GM21447 (cell line): ENCODE results near the gene ZNF282.
"Not testable (repeated sequence)": the region's sequence is repeated elsewhere in the genome, so short reads cannot be mapped to it uniquely, and the experiment has no call there.

ENCODE experiments used
- ATAC-seq: cut with Tn5 transposase; IDR thresholded peaks from one replicate; pipeline ENCODE4 v1.9.1; 2021; ENCODE audit not compliant: unreplicated experiment

The ZNF282 gene

DNA sequence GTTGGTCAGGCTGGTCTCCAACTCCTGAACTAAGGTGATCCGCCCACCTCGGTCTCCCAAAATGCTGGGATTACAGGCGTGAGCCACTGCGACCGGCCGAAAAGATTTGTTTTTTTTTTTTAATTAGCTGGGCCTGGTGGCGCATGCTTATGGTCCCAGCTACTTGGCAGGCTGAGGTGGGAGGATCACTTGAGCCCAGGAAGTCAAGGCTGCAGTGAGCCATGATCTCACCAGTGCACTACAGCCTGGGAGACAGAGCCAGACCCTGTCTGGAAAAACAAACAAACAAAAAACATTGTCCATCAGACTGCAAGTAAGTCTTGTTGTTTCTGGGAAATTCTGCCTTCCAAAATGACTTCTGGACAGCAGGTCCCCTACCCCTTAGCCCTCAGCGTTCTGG lies 27.8 kb downstream of the ZNF282 start:
- no peak for ATAC-seq

- no peak for ATAC-seq
Observed at GRCh38 chr7:149223761-149224160, 28.4 kb downstream of the ZNF282 start.

DNA sequence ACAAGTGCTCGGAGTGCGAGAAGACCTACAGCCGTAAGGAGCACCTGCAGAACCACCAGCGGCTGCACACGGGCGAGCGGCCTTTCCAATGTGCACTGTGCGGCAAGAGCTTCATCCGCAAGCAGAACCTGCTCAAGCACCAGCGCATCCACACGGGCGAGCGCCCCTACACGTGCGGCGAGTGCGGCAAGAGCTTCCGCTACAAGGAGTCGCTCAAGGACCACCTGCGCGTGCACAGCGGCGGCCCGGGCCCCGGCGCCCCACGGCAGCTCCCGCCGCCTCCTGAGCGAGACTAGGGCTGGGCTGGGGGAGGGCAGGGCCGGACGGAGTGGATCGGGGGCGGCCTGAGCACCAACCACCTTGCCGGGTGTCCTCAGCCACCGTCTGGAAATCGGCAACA lies 29.0 kb downstream of the ZNF282 start:
- ATAC-seq: no peak

- no peak for ATAC-seq
Observed at GRCh38 chr7:149225106-149225505, 29.8 kb downstream of the ZNF282 start.

DNA sequence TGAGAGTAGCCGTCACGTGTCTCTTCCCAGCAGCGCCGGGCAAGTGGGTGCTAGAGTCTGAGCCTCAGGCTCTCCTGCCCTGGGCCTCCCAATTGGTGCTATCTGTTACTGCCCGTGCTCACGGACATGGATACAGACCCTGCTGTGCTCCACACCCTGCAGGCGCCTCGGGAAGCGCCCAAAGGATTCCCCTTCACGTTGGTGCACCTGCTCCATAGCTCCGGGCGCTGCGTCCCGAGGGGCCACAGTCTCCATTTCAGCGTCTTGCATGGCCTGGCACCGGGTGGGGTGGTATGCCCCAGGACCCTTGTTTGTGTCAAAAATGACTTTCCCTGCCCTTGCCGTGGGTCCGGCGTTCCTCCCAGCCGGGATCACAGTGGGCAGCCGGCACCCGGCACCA lies 30.3 kb downstream of the ZNF282 start:
- ATAC-seq: no peak

GRCh38 chr7:149226366-149226765 lies 31.0 kb downstream of the ZNF282 start:
- ATAC-seq: not testable (repeated sequence)

DNA sequence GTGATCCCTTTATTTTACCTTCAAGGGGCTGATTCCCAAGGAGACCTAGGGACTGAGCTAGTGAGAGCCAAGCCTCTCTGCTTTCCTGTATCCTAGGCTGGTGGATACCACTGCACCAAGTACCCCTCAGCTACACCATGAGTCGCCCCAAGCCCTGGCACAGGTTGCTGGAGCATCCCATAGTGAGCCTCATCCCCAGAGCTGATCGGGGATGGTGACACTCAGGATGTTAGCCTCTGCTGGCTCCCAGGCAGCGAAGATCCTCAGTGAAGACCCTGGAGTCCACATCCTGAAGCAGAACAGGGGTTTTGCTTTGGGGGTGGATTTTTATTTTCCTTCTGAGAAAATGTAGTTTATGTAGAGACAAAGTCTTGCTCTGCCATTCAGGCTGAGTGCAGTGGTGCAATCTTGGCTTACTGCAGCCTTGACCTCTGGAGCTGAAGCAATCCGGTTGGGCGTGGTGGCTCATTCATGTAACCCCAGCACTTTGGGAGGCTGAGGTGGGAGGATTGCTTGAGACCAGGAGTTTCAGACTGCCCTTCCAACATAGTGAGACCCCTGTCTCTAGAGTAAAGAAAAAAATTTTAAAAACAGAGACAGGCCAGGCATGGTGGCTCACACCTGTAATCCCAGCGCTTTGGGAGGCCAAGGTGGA lies 31.6 kb downstream of the ZNF282 start:
- ATAC-seq: no peak

GRCh38 chr7:149228831-149229471 lies 33.6 kb downstream of the ZNF282 start:
- no peak for ATAC-seq

- no peak for ATAC-seq
Observed at GRCh38 chr7:149229526-149229925, 34.2 kb downstream of the ZNF282 start.

- no peak for ATAC-seq
Observed at GRCh38 chr7:149232362-149232761, 37.0 kb downstream of the ZNF282 start.

- ATAC-seq: not testable (repeated sequence)
Observed at GRCh38 chr7:149233655-149234204, 38.4 kb downstream of the ZNF282 start.

GRCh38 chr7:149237502-149237901 lies 42.2 kb downstream of the ZNF282 start:
- no peak for ATAC-seq

- no peak for ATAC-seq
Observed at GRCh38 chr7:149238051-149238450, 42.7 kb downstream of the ZNF282 start.

DNA sequence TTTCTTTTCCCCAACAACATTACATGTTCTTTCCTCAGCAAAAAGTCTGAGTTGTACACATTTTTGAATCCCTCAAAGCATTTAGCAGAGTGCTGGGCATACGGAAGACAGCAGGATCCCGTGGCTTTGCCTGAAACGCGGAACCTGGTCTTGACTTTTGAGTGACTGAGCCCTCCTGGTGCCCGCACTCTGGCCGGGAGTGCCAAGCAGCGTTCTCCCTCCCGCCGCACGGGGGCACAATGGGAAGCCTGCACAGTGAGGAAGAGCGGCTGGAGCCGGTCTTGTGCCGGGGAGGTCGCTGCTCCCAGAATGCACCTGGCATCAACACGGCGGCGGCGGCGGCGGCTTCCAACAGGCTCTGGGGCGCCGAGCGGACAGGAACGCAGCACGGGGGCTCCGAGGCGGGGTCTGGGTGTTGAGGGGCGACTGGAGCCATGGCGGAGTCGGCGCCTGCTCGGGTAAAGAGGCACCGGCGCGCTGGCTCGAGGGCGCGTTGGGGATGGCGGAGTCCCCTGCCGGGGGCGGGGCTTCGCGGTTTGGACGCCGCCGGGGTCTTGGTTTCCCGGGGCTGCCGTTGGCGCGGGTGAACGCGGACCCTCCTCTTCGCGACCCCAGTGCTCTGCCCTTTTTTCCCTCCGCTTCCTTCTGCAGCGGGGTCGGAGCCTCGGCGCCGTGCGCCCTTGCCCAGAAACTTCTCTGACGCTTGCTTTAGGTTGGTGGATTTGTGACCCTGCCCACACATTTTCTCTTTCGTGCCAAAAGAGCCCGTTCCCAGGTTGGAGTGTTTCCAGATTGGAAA lies 44.2 kb downstream of the ZNF282 start, which contains the start of gene ZNF212:
Gene ZNF212 (plus strand): TSS at position 307 of the 799 bp plus-strand sequence. CDS start 128 bp downstream, at position 435.
- ATAC-seq: peak; percentile 100

DNA sequence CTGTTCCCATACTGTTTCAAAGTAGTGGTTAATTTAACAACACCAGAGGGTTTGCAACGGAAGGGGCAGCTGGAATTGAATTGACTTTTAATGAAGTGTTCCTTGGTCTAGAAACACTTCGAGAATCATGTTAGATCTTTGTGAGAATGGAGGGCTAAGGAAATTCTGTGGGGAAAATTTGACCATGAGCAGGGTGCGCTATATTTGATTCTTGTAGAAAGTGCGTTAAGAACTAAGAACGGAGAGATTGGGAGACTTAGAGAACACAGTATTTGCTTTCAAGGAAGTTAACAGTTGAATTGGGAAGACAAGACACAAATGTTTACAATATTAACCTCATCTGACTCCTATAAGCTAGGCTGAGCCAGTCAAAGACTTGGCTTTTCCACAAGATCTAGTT lies 45.3 kb downstream of the ZNF282 start:
- ATAC-seq: no peak

- no peak for ATAC-seq
Observed at GRCh38 chr7:149241696-149242095, 46.4 kb downstream of the ZNF282 start.

DNA sequence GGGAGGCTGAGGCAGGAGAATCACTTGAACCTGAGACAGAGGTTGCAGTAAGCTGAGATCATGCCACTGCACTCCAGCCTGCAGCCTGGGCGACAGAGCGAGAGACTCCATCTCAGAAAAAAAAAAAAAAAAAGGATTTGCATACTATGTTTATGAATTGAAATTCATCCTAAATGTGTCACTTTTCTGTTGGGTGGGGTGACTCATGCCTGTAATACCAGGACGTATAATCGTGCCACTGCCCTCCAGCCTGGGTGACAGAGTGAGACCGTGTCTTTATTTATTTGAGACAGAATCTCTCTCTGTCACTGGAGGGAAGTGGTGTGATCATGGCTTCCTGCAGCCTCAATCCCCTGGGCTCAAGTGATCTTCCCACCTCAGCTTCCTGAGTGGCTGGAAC lies 49.9 kb downstream of the ZNF282 start:
- ATAC-seq: peak; percentile 58

DNA sequence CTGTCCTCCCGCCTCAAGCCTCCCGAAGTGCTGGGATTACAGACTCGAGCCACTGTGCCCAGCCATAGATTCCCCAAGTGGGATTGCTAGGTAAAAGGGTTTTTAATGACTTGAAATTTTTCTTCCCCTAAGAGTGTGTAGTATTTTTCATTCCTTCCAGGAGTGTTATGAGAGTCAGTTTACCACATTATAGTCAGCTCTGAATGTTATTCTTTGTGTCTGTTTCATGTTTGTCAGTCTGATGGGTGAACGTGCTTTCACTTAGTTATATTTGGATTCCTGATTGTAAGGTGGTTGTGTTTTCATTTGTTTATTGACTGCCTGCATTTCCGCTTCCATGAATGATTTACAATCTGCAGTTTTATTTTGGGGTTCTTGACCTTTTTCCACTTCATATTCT lies 50.4 kb downstream of the ZNF282 start:
- ATAC-seq: peak; percentile 13

DNA sequence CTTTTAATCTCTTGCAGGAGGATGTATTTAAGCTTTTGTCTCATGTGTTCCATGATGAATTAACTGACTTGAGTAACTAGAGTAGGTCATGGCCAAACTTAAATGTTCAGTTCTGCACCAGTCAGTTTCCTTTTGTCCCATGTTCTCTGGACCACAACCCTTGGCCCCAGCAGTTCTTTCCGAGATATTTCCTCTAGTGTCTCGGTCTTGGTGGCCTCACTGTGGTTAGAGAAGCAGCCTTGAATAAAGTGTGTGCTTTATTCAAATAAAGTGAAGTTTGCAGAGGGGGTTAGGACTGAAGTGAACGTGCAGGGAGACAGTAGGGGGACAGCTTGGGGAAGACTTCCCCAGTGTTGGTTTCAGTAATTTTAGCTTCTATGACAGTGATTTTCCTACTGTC lies 53.4 kb downstream of the ZNF282 start:
- ATAC-seq: no peak

DNA sequence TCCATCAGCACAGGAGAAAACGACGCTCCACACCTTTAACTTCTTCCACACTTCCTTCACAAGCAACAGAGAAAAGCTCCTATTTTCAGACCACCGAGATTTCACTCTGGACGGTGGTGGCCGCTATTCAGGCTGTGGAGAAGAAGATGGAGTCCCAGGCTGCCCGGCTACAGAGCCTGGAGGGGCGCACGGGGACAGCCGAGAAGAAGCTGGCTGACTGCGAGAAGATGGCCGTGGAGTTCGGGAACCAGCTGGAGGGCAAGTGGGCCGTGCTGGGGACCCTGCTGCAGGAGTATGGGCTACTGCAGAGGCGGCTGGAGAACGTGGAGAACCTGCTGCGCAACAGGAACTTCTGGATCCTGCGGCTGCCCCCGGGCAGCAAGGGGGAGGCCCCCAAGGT lies 54.8 kb downstream of the ZNF282 start:
- ATAC-seq: not testable (repeated sequence)

DNA sequence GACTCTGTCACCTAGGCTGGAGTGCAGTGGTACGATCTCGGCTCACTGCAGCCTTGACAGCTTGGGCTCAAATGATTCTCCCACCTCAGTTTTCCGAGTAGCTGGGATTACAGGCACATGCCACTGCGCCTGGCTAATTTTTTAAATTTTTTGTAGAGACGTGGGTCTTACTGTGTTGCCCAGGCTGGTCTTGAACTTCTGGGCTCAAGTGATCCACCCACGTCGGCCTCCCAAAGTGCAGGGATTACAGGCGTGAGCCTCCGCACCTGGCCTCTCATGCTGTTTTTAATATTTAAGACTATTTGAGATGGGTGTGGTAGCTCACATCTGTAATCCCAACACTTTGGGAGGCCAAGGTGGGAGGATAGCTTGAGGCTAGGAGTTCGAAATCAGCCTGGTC lies 56.2 kb downstream of the ZNF282 start:
- ATAC-seq: not testable (repeated sequence)

GRCh38 chr7:149252378-149252777 lies 57.0 kb downstream of the ZNF282 start:
- no peak for ATAC-seq
